Gastrocnemius medialis (tissue), 4 donors: ENCODE data around the gene FAM174C. TPM values are rescaled to one million over a fixed set of nuclear protein-coding genes. Genes with fewer than 3 reads are reported as not detected.

Source experiments
- ATAC-seq, 2 donors: fragments of 150-250 bp; one replicate each; pipeline ENCODE4 v1.9.1; 2016
- DNase-seq, 2 donors: peaks; one replicate each; pipeline ENCODE4 v3.0.0-alpha.2; 2019
- H3K27ac ChIP-seq, 4 donors: fragments of 200-600 bp; sonication (generic); 1 replicate in 1 of 4; 2 replicates in 3 of 4; pipeline ENCODE4 v1.5.1; 2016 to 2018; ENCODE audit warnings: mild to moderate bottlenecking in 2 of 4, moderate library complexity in 1 of 4
- H3K27me3 ChIP-seq, 3 donors: fragments of 200-600 bp; sonication (generic) in 2 of 3; 1 replicate in 1 of 3; 2 replicates in 2 of 3; pipeline versions ENCODE4 v1.5.1 to v1.6.0; 2016 to 2019; ENCODE audit warnings: mild to moderate bottlenecking in 1 of 3, moderate library complexity in 1 of 3
- H3K36me3 ChIP-seq, 2 donors: fragments of 200-600 bp; sonication (generic) in 1 of 2; one replicate each; pipeline ENCODE4 v1.5.1; 2017 to 2018
- H3K4me1 ChIP-seq, 2 donors: fragments of 200-600 bp; sonication (generic) in 1 of 2; one replicate each; pipeline ENCODE4 v1.5.1; 2016 to 2017; ENCODE audit warnings: mild to moderate bottlenecking in 2 of 2
- H3K4me3 ChIP-seq, 4 donors: fragments of 200-600 bp; sonication (generic) in 3 of 4; 1 replicate in 1 of 4; 2 replicates in 3 of 4; pipeline ENCODE4 v1.5.1; 2016 to 2019; ENCODE audit warnings: mild to moderate bottlenecking in 2 of 4
- H3K9me3 ChIP-seq, 3 donors: fragments of 200-600 bp; sonication (generic) in 2 of 3; 1 replicate in 1 of 3; 2 replicates in 2 of 3; pipeline ENCODE4 v1.5.1; 2016 to 2019
- CTCF ChIP-seq, 5 experiments: fragments of 450-650 bp in 3 of 5; fragments of 200-600 bp in 2 of 5; sonication (generic) in 2 of 5; IDR thresholded peaks in 4 of 5; conservative IDR thresholded peaks in 1 of 5; 1 replicate in 4 of 5; 2 replicates in 1 of 5; pipeline ENCODE4 v1.5.1; 2016 to 2019; ENCODE audit warnings: antibody characterized with exemption in 5 of 5, mild to moderate bottlenecking in 3 of 5, moderate library complexity in 3 of 5
- POLR2A ChIP-seq, 2 donors: fragments of 450-650 bp; IDR thresholded peaks; one replicate each; pipeline ENCODE4 v1.6.1; 2017; ENCODE audit warnings: antibody characterized with exemption in 2 of 2, mild to moderate bottlenecking in 2 of 2, moderate library complexity in 2 of 2
- in situ Hi-C, 4 donors: fragments of 200-750 bp; cut with MboI; loops; one replicate each; pipeline versions ENCODE4 v1.15.0 to v1.8.0; 2017; ENCODE audit warnings: low sequenced_read_pairs in 4 of 4
- intact Hi-C: fragments of 100-400 bp; cut with DNase I; formaldehyde crosslinking; loops from one replicate; pipeline ENCODE4 v1.15.1; 2023; ENCODE audit warnings: low total_unique reads
- total RNA-seq, 4 donors: library from RNA; depleted of rRNA; stranded (reverse); fragments of >200 nt; gene quantifications; one replicate each; pipeline versions ENCODE4 v1.1.0 to v1.2.3, GENCODE V29; 2016

FAM174C gene
- total RNA-seq, 4 donors from 2014 or later, result 18.7 to 36.7 (median 28.7) TPM

GRCh38 chr19:1265615-1266128, 9.7 kb upstream of the FAM174C start:
- intact Hi-C loops, result loop anchor here (1.0 to 2.0 kb wide), 2 partner anchors 12 to 51 kb away; no protein-coding TSS in a partner anchor
- H3K4me3 ChIP-seq, result peak overlapping the region; percentile 37 to 86 (median 60)

GRCh38 chr19:1266129-1266915, 9.0 kb upstream of the FAM174C start:
- Histone ChIP-seq H3K36me3 (peaks cover 0 to 6% of the 10 kb centered on the region in 2 donors), H3K9me3 (no peaks in the 10 kb centered on the region), H3K27me3 (no peaks in the 10 kb centered on the region), H3K4me3 (peak overlapping the region; percentile 37 to 86 (median 60)), H3K27ac (peak overlapping the region; percentile 92 to 99 (median 98)), H3K4me1 (peaks cover 54 to 60% of the 10 kb centered on the region in 2 donors)
- peak in 1 of 2 donors; percentile 76 for DNase-seq
- intact Hi-C loops (loop anchor here (1.0 to 2.0 kb wide), 2 partner anchors 13 to 52 kb away; no protein-coding TSS in a partner anchor), in situ Hi-C loops (no loop called here)
- peak in 1 of 2 donors; percentile 22 for TF ChIP-seq POLR2A (IDR thresholded peaks at IDR 0.05)
- no peak for TF ChIP-seq CTCF (IDR thresholded peaks at IDR 0.05 in 4 of 5, conservative IDR thresholded peaks at IDR 0.05 in 1 of 5)
- peak; percentile 3 to 14 for ATAC-seq

More at GRCh38 chr19:1265615-1266128, 9.7 kb upstream of the FAM174C start:
- Histone ChIP-seq H3K4me1 (peaks cover 50 to 56% of the 10 kb centered on the region in 2 donors), H3K27ac (peak overlapping the region; percentile 92 to 99 (median 98)), H3K9me3 (no peaks in the 10 kb centered on the region), H3K27me3 (no peaks in the 10 kb centered on the region), H3K36me3 (no peaks in the 10 kb centered on the region)
- DNase-seq, result peak in 1 of 2 donors; percentile 81
- no peak for ATAC-seq
- TF ChIP-seq POLR2A (IDR thresholded peaks at IDR 0.05), result no peak
- in situ Hi-C loops, result no loop called here

DNA sequence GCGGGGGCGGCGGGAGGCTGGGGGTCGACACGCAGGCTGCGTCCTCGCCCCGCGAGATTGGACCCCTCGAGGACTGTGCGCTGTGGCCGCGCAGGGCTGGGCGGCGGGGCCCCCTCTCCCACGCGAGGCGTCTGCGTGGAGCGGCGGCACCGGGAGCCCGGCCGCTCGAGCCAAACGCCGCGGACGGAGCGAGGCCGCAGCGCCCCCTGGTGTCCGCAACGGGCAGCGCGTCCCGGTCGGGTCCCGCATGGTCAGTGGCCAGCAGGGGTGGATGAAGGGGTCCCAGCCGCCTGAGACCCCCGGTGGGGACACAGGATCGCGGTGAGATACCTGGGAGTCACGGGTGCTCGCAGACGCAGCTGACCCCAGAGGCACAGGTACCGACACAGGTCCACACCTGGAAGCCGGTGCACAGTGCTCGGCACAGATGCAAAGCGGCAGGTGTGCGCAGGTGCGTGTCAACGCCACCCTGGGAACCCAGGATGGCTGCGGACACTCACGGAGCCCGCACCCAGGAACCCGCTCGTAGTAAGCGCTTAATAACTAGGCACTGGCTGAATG, 8.3 kb upstream of the FAM174C start:
- ATAC-seq (peak; percentile 15 to 27), DNase-seq (peak in 1 of 2 donors; percentile 67)
- Histone ChIP-seq H3K36me3 (peaks cover 0 to 12% of the 10 kb centered on the region in 2 donors), H3K27ac (peak overlapping the region; percentile 92 to 99 (median 98)), H3K27me3 (no peaks in the 10 kb centered on the region), H3K4me3 (peak overlapping the region; percentile 37 to 86 (median 60)), H3K9me3 (no peaks in the 10 kb centered on the region), H3K4me1 (peaks cover 52 to 60% of the 10 kb centered on the region in 2 donors)
- intact Hi-C loops (loop anchor here (1.0 to 2.0 kb wide), 3 partner anchors 14 to 52 kb away; no protein-coding TSS in a partner anchor), in situ Hi-C loops (no loop called here)
- TF ChIP-seq CTCF (IDR thresholded peaks at IDR 0.05 in 4 of 5, conservative IDR thresholded peaks at IDR 0.05 in 1 of 5) (peak; percentile 90 to 100 (median 99)), POLR2A (IDR thresholded peaks at IDR 0.05) (no peak)

- H3K36me3 ChIP-seq, result peaks cover 0 to 19% of the 10 kb centered on the region in 2 donors
- H3K4me1 ChIP-seq, result peaks cover 52 to 60% of the 10 kb centered on the region in 2 donors
- no peaks in the 10 kb centered on the region for H3K27me3 ChIP-seq
- no peaks in the 10 kb centered on the region for H3K9me3 ChIP-seq
- peak overlapping the region; percentile 92 to 99 (median 98) for H3K27ac ChIP-seq
- intact Hi-C loops (loop anchor here (1.0 to 2.0 kb wide), 2 partner anchors 23 to 53 kb away; no protein-coding TSS in a partner anchor), in situ Hi-C loops (no loop called here)
- TF ChIP-seq CTCF (IDR thresholded peaks at IDR 0.05 in 4 of 5, conservative IDR thresholded peaks at IDR 0.05 in 1 of 5), result no peak
- no peak for TF ChIP-seq POLR2A (IDR thresholded peaks at IDR 0.05)
- DNase-seq, result peak in 1 of 2 donors; percentile 29
- peak overlapping the region in 2 of 4 donors; percentile 56 to 86 for H3K4me3 ChIP-seq
- ATAC-seq, result no peak
These were observed 7.7 kb upstream of the FAM174C start for GRCh38 chr19:1267477-1268225.
